Measurements from ENCODE around the gene SRGN.
"Not testable (repeated sequence)": the region's sequence is repeated elsewhere in the genome, so short reads cannot be mapped to it uniquely, and the experiment has no call there.

Gene SRGN

GRCh38 chr10:69091143-69091651, 3.3 kb downstream of the SRGN start:
- no peak for DNase-seq

GRCh38 chr10:69092959-69093850, 5.3 kb downstream of the SRGN start:
- DNase-seq, result peak; percentile 85

- no peak for DNase-seq
Observed at GRCh38 chr10:69093933-69094332, 6.0 kb downstream of the SRGN start.

GRCh38 chr10:69096045-69096444, 8.1 kb downstream of the SRGN start:
- DNase-seq, result no peak

GRCh38 chr10:69097729-69098128, 9.8 kb downstream of the SRGN start:
- no peak for DNase-seq

GRCh38 chr10:69100136-69100872, 12.4 kb downstream of the SRGN start:
- DNase-seq, result no peak

- peak; percentile 53 for DNase-seq
Observed at GRCh38 chr10:69101451-69102095, 13.7 kb downstream of the SRGN start.

GRCh38 chr10:69102440-69102839, 14.5 kb downstream of the SRGN start:
- no peak for DNase-seq

GRCh38 chr10:69103784-69104183, 15.9 kb downstream of the SRGN start:
- DNase-seq, result no peak

- DNase-seq, result peak; percentile 18
Observed at GRCh38 chr10:69104994-69105790, 17.3 kb downstream of the SRGN start.

- DNase-seq, result no peak
Observed at GRCh38 chr10:69107176-69107490, 19.2 kb downstream of the SRGN start.

GRCh38 chr10:69107699-69108098, 19.8 kb downstream of the SRGN start:
- no peak for DNase-seq

- DNase-seq, result no peak
Observed at GRCh38 chr10:69119896-69120295, 32.0 kb downstream of the SRGN start.

- no peak for DNase-seq
Observed at GRCh38 chr10:69123306-69123746, 35.4 kb downstream of the SRGN start.

- peak; percentile 99 for DNase-seq
Observed at GRCh38 chr10:69123747-69124562, 36.1 kb downstream of the SRGN start, which contains the start of gene VPS26A. Gene VPS26A, plus strand, starts transcription at chr10:69124178. Its CDS starts 100 bp downstream, at chr10:69124278.

GRCh38 chr10:69124563-69125268, 36.8 kb downstream of the SRGN start:
- DNase-seq, result peak; percentile 70

GRCh38 chr10:69125554-69125953, 37.7 kb downstream of the SRGN start:
- DNase-seq, result no peak

GRCh38 chr10:69130251-69130650, 42.3 kb downstream of the SRGN start:
- DNase-seq, result no peak

GRCh38 chr10:69139961-69140360, 52.1 kb downstream of the SRGN start:
- DNase-seq, result no peak

GRCh38 chr10:69141304-69141703, 53.4 kb downstream of the SRGN start:
- DNase-seq, result no peak

GRCh38 chr10:69142074-69142473, 54.2 kb downstream of the SRGN start:
- not testable (repeated sequence) for DNase-seq

Measured in stimulated activated CD8-positive, alpha-beta memory T cell treated with anti-CD3 and anti-CD28 coated beads, Interleukin-4, amount 100 ng/mL, for 48 hours (primary cell).